HG03460 (cell line): ENCODE results near the gene NHSL1.
A peak's percentile ranks its signal among the peaks of the same experiment; 100 is the strongest.

Source experiments
- ATAC-seq: cut with Tn5 transposase; IDR thresholded peaks from one replicate; pipeline ENCODE4 v1.9.1; 2021; ENCODE audit not compliant: unreplicated experiment

NHSL1 gene, protein sequence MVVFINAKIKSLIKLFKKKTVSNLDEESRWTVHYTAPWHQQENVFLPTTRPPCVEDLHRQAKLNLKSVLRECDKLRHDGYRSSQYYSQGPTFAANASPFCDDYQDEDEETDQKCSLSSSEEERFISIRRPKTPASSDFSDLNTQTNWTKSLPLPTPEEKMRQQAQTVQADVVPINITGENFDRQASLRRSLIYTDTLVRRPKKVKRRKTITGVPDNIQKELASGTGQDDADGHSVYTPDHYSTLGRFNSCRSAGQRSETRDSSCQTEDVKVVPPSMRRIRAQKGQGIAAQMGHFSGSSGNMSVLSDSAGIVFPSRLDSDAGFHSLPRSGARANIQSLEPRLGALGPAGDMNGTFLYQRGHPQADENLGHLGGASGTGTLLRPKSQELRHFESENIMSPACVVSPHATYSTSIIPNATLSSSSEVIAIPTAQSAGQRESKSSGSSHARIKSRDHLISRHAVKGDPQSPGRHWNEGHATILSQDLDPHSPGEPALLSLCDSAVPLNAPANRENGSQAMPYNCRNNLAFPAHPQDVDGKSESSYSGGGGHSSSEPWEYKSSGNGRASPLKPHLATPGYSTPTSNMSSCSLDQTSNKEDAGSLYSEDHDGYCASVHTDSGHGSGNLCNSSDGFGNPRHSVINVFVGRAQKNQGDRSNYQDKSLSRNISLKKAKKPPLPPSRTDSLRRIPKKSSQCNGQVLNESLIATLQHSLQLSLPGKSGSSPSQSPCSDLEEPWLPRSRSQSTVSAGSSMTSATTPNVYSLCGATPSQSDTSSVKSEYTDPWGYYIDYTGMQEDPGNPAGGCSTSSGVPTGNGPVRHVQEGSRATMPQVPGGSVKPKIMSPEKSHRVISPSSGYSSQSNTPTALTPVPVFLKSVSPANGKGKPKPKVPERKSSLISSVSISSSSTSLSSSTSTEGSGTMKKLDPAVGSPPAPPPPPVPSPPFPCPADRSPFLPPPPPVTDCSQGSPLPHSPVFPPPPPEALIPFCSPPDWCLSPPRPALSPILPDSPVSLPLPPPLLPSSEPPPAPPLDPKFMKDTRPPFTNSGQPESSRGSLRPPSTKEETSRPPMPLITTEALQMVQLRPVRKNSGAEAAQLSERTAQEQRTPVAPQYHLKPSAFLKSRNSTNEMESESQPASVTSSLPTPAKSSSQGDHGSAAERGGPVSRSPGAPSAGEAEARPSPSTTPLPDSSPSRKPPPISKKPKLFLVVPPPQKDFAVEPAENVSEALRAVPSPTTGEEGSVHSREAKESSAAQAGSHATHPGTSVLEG (N-terminal part only)

GRCh38 chr6:138499303-138500018, at the start of gene NHSL1:
NHSL1 (minus strand) TSS chr6:138499494; CDS start chr6:138499290, 204 bp downstream.
- ATAC-seq, result peak; percentile 97

GRCh38 chr6:138546733-138547185, 47.5 kb upstream of the NHSL1 start:
- no peak for ATAC-seq

GRCh38 chr6:138545621-138545980, 46.3 kb upstream of the NHSL1 start:
- ATAC-seq, result no peak

DNA sequence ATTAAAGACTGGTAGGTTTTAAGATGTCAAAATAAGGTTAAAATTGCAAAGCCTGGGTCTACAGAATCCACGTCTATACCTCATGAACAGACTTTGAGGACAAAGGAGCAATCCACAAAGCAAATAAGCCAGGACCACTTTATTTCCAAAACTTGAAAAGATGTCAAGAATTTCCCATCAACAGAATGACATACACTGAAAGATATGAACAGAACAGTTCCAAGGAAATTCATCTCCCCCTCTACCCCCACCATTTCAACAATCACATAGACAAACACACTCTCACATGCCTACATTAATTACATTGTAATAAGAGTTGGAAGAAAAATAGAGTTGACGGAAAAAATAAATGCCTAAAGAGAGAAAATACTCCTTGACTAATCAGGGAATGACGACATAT, 45.2 kb upstream of the NHSL1 start:
- no peak for ATAC-seq

- ATAC-seq, result no peak
Observed at GRCh38 chr6:138543657-138544056, 44.4 kb upstream of the NHSL1 start.

- ATAC-seq, result no peak
Observed at GRCh38 chr6:138541823-138542481, 42.7 kb upstream of the NHSL1 start.

GRCh38 chr6:138540468-138540867, 41.2 kb upstream of the NHSL1 start:
- no peak for ATAC-seq

DNA sequence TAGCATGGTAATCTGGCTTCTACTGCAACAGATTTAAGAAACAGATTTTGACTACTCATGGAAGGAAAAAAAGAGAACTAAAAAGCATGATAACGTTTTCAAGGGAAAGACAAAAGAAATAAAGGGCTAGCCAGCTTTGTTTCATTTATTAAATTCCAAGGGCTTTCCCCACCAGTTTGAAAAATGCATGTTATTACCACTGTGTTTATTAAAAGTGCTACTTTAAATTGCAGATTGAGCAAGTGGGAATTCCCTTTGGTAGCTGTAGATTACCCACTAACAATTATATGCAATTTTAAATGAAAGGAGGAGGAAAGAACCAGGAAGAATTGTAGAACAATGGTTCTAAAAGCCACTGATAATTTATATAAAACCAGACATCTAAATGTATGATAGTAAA, 40.6 kb upstream of the NHSL1 start:
- no peak for ATAC-seq

GRCh38 chr6:138538390-138539031, 39.2 kb upstream of the NHSL1 start:
- no peak for ATAC-seq

DNA sequence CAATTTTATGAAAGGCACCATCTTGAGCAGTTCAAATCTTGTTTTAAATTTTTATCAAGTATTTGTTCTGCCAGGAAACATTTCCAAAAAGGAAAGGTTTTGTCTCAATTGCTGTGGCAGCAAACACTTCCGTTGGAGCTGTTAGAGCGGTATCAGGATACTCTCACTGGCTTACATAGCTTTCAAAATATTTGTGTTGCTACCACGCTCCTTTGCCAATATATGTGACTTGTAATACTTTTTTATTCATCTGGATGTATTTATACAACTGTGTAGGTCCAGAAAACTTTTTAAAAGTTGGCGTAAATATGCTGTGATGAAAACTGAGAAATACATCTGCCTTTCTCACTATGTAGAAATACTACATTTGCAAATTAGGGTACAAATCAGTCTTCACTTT, 37.8 kb upstream of the NHSL1 start:
- no peak for ATAC-seq

GRCh38 chr6:138535728-138536455, 36.6 kb upstream of the NHSL1 start:
- no peak for ATAC-seq

DNA sequence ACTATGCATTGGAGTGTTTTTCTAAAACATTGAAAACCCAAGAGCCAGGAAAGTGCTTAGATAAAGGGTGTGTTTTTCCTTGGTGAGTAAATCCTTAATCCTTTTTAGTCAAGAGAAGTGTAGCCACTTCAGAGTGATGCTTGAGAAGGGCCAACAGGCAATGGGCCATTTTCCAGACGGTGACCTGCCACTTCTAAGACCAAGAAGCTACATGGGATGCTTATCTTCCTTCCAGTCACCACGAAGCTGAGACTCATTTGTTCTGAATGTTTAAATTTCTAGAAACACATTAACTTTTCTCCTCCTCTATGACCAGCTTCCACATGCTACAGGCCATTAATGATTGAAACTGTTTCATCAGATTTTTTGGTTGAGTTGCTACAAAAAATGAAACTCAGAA, 34.4 kb upstream of the NHSL1 start:
- ATAC-seq, result no peak

GRCh38 chr6:138531387-138531786, 32.1 kb upstream of the NHSL1 start:
- ATAC-seq, result no peak

- no peak for ATAC-seq
Observed at GRCh38 chr6:138529478-138529877, 30.2 kb upstream of the NHSL1 start.

GRCh38 chr6:138528956-138529355, 29.7 kb upstream of the NHSL1 start:
- no peak for ATAC-seq

GRCh38 chr6:138528137-138528536, 28.8 kb upstream of the NHSL1 start:
- no peak for ATAC-seq

GRCh38 chr6:138527411-138528088, 28.3 kb upstream of the NHSL1 start:
- no peak for ATAC-seq

DNA sequence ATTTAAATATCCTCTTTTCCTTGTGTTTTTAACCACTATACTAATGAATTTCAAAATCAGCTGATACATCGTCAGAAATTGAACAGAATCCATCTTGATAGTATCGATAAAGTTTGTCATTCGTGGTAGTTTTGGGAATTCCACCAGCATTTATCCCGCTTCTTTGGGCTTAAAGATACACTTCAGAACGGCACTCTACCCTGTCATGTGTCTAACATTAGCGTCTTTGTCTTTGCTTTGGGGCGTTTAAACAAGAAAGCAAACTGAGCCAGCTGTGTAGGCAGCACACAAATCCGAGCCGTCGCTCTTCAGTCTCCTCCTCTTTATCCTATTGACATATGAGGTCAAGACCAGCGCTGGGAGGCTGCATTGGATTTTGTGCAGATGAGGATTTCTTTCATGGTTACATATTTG, 27.5 kb upstream of the NHSL1 start:
- no peak for ATAC-seq
